Hindlimb muscle (tissue), 1 donor: Measurements from ENCODE around the gene P3H2. TPM values are rescaled to one million over a fixed set of nuclear protein-coding genes. Genes with fewer than 3 reads are reported as not detected.
"Not testable (repeated sequence)": the region's sequence is repeated elsewhere in the genome, so short reads cannot be mapped to it uniquely, and the experiment has no call there.

Experiments used
- DNase-seq: peaks from one replicate; pipeline ENCODE4 v3.0.0-alpha.2; 2013
- polyA plus RNA-seq: library from polyadenylated mRNA; unstranded; fragments of 120-200 nt; gene quantifications from one replicate; pipeline ENCODE4 v1.2.1, GENCODE V29; 2013; ENCODE audit not compliant: insufficient read length

The P3H2 gene
- polyA plus RNA-seq, 1 donor: 63.2 TPM

DNA sequence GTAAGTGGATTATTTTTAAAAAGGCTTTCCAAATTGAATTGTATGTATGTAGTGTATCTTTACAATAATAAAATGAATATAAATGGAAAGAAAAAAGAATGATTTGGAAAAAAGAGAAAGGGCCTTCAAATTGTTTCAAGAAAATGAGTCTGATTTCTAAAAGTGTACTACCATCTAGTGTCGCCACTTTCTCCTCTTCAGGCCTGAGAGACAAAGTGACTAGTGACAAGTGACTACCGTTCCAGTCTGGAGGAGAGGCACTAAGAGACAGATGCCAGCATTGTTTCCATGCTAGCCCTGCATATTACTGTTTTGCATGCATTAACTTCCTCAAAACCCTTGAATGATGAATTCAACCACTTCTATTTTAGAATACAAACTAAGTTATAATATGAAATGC, 39.3 kb downstream of the P3H2 start:
- no peak for DNase-seq

- DNase-seq: not testable (repeated sequence)
Measured at GRCh38 chr3:190079173-190079572, 41.5 kb downstream of the P3H2 start.

DNA sequence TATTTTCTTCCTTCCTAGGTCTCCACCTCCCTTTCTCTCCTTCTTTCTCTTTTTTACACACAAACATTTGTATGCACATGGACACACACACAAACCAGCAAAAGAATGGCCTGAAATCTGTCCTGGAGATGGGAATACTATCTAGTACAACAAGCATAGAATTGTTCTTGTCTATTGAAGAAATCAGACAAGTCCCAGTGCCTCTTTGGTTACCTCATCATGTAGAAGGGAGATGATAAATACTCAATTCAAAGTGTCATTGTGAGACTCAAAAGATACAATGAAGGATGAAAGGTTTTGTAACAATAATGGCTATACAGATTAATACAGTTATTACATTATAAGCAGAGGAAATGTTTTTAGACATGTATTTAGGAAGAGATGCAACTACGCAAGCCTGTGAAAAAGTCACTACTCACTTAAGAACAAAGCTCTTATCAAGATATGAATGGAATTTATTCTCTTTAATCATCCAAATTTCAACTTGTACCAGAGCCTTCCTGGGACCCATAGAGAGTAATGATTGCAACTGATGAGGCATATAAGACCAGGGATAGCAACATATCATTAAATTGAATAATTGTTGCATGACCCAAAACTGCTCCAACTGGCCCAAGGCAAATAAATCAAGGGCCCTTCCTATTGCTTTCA, 43.2 kb downstream of the P3H2 start:
- DNase-seq: no peak

GRCh38 chr3:190076601-190077394, 43.9 kb downstream of the P3H2 start:
- no peak for DNase-seq

DNA sequence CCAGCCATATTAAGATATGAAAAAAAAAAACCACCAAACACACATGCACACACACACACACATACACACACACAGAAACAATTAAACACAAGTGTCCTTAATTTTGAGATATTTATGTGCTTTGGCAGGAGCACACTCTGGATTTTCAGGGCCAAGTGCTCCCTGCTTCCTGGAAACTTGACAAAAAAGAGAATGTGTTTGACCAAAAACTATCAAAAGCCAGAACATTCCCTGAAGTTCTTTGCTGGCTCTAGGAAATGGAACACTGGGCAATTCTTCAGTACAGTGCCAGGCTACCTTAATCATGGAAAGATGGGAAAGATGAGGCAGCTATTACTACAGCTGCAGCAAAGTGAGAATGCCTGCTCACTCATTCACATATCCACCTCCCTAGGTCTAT, 44.6 kb downstream of the P3H2 start:
- no peak for DNase-seq

- DNase-seq: no peak
Measured at GRCh38 chr3:190074817-190075216, 45.9 kb downstream of the P3H2 start.

- no peak for DNase-seq
Measured at GRCh38 chr3:190073264-190074008, 47.3 kb downstream of the P3H2 start.

DNA sequence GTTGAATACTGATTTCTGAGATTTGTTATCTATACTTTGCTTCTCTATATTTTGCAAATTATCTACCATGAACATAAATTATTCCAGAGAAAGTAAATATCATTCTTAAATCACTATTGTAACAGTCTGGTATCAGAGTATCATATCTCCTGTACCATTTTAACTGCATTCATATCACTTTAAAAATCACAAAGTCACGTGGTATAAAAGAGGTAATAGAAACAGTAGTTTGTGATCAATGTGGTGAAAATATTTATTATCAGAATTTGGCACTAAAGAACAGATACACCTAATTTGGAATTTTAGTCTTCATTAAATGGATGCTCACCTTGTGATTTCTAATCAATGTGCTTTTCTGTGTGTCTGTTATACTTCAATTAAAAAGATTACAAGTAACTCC, 47.8 kb downstream of the P3H2 start:
- no peak for DNase-seq

DNA sequence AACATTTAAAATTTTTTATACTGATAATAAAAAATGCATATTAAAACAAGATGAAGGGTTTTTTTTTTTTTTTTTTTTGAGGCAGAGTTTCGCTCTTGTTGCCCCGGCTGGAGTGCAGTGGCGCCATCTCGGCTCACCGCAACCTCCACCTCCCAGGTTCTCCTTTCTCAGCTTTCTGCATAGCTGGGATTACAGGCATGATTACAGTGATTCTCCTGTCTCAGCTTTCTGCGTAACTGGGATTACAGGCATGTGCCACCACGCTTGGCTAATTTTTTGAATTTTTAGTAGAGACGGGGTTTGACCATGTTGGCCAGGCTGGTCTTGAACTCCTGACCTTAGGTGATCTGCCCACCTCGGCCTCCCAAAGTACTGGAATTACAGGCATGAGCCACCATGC, 48.8 kb downstream of the P3H2 start:
- not testable (repeated sequence) for DNase-seq

- no peak for DNase-seq
Measured at GRCh38 chr3:190070622-190071347, 49.9 kb downstream of the P3H2 start.

GRCh38 chr3:190065204-190065603, 55.5 kb downstream of the P3H2 start:
- DNase-seq: no peak

- DNase-seq: no peak
Measured at GRCh38 chr3:190064659-190065058, 56.0 kb downstream of the P3H2 start.

DNA sequence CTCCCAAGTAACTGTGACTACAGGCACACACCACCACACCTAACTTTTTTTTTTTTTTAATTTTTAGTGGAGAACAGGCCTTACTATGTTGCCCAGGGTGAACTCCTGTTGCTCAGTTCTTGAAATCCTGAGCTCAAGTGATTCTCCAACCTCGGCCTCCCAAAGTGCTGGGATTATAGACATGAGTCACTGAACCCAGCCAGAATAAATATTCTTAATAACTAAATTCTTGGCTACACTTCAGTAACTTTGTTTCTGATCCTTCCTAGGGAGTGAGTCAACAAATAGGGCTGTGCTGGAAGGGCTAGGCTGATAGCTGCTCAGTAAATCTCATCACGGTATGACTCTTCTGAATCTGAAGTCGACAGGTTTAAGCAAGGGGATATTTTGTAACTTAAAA, 56.6 kb downstream of the P3H2 start:
- DNase-seq: no peak

DNA sequence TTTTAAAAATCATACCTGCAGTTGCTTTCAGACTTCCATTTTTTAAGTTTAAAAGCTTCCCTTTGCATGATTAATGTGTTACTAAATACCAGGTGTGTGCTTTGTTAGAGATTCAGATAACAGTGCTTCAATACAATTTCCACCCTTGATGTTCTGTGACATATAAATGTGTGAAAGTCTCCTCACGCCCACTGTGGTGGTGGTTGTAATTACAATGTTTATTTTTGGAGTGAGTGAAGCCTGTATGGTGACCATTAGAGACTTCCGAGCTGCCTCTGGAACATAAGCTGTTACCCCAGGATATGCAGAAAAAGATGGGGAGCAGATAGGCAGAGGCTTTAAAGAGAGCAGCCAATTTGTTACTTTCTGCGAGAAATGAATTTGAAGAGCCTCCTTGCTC, 57.2 kb downstream of the P3H2 start:
- DNase-seq: no peak

DNA sequence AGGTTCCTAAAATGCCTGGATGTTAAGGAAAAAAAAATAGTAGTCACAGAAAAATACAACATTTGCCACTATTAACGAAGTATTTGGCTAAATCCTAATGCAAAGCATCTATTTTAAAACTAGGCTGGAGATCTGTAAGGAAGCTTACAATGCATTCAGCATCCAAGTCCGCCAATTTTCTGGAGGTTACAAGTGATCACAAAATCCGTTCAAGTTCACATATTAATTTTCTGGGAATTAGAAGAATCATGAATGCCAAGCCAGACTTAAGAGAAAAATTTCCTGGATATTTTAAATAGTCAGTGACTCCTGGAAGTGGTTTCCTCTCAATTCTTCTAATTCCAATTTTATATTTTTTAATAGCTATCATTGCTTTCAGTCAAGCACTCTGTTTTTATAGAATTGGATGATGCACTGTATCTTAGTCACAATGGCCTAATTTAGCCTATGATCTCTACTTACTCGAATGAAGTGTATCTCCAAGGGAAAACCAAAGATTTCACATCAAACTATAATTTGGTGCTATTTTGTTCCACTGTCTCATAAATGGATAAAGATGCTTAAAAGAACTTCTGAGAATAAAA, 60.4 kb downstream of the P3H2 start:
- DNase-seq: no peak

DNA sequence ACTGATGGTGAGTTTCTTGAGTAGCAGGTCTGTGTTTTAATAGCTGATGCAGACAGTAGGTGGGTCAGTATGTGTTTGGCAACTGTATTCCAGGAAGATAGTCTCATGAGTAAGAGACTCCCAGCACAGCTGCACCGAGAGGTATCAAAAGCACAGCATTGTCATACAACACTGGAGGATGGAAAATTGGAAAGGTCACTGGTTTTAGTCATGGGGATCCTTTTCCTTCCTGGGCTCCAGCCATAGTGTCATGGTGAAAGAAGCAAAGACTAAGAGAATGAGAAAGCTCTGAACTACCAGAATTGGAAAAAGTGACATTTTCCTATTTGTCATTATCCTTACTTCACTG, 61.5 kb downstream of the P3H2 start:
- DNase-seq: no peak

- no peak for DNase-seq
Measured at GRCh38 chr3:190058521-190059241, 62.0 kb downstream of the P3H2 start.

DNA sequence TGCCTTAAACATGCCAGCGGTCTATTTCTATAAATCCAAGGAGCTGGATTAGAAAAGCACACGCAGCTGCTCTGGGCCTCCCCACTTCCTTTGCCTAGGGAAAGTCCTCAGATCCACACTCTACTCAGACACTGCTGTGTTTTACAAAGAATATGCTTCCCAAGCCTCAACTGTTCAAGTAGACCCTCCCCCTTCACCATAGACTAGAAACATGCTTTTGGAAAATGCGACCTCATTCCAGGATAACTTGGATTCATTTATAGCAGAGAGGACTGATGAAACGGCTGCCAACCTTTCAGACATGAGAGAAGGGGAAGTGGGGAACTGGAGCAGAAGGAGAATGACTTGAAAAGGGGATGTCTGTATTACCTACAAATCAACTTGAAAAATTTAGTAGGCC, 64.0 kb downstream of the P3H2 start:
- DNase-seq: no peak

DNA sequence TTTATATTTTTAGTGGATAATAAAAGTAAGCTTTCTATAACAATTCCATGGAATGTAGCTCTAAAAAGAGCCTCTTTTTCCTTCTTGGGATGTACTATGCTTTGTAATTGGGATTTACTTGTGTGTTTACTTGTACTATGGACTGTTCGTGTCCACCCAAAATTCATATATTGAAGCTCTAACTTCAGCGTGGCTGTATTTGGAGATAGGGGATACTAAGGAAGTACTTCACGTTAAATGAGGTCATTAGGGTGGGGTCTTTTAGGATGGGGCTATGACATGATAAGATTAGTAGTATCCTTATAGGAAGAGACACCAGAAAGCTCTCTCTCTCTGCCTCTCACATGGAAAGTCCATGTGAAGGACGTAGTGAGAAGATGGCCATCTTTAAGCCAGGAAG, 64.9 kb downstream of the P3H2 start:
- no peak for DNase-seq

DNA sequence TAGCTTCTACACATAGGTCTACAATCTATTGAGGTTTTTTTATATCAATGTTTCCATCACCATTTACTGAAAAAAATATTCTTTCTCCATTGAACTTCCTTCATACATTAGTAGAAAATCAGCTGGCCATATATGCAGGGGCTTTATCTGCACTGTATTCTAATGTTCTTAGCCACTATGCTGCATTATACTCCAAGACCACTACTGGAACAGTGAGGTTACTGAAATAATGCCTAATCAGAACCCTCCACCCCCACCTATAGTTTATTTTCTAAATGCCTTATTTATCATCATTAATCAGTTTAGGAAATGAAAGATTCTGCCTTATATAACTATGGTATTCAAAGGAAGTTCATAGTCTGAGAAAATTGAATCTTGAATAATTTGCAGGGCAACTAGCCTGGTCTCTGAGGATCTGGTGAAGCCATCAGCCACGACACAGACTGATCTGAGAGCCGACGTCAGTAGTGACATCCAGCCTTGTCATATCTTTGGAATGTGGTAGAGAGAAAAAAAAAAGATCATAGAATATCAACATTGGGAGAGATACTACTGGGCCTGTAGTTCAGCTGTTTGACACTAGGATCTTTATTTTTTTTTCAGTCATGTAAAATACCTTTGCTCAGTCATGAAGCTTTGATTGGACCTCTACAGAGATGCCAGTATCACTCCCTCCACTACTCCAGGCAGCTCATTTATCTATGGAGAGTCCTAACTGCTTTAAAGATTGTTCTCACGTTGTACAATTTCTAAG, 66.6 kb downstream of the P3H2 start:
- no peak for DNase-seq

DNA sequence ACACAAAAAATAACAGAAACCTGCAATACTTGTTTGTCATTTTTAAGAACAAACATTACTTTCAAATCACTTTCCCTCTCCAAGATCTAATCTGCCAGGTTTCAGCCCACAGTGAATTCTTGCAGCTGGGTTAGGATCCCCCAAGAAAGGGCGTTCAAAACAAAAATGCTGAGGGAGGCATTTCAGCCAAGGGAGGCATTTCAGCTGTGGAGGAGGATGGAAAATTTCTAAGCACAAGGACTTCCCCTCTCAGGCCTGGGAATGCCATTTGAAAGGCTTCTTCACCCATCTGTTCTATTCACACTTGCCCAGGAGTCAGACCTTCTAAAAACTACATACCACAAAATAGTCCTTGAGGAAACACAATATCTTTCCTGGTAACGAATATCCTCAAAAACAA, 69.1 kb downstream of the P3H2 start:
- DNase-seq: no peak
